ENCODE data around the gene FOXJ1.

The FOXJ1 gene

DNA sequence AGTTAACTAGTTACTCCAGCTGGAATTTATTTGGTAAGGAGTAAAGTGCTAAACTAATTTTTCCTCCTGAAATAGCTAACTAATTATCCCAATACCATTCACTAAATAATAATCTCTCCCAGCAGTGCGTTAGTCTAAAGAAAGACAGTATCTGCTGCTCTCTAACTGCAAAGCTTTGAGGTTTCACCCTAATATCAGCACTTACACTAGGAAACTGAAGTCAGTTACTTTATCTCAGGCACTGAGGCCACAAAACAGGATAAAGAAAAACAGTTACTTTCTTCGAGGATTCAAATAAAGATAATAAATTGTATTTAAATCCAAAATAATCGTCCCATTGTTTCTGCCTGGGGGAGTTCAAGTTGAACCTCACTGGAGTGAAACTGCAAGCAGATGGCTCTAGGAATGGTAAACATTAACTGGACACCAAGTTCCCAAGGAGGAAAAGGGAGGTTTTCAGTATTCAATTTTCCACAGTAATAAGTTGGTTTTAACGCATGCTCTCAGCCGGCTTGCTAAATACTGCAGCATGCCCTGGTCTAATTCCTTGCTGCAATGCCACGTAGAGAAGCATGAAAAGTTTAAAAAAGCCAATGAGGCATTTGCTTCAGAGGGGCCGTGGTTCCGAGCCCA is 20.0 kb upstream of the FOXJ1 start:
- no peak for DNase-seq (ENCODE audit: low read depth)

DNA sequence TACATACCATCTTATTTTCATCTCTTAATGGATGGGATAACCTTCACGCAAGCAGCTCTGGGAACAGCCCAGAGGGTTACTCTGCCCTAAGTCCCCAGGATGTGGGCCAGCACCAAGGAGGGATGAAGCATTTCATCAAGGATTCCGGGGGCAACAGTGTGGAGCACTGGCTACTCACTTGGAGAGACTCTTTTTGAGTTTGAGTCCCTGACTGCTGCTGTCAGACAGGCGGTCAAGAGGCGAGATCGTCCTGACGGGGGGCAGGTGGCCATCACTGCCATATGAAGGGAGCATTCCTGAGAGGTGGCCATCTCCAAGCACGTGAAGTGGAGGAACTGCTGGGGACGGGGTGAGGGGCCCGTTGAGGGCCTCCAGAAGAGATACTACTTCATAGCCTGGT is 18.1 kb upstream of the FOXJ1 start:
- no peak for DNase-seq (ENCODE audit: low read depth)

GRCh38 chr17:76157759-76158158 is 16.7 kb upstream of the FOXJ1 start:
- no peak for DNase-seq (ENCODE audit: low read depth)

- no peak for DNase-seq (ENCODE audit: low read depth)
These were observed 15.6 kb upstream of the FOXJ1 start for GRCh38 chr17:76156662-76156991.

GRCh38 chr17:76155988-76156661 is 15.1 kb upstream of the FOXJ1 start:
- no peak for DNase-seq (ENCODE audit: low read depth)

- no peak for DNase-seq (ENCODE audit: low read depth)
These were observed 14.1 kb upstream of the FOXJ1 start for GRCh38 chr17:76154936-76155845.

DNA sequence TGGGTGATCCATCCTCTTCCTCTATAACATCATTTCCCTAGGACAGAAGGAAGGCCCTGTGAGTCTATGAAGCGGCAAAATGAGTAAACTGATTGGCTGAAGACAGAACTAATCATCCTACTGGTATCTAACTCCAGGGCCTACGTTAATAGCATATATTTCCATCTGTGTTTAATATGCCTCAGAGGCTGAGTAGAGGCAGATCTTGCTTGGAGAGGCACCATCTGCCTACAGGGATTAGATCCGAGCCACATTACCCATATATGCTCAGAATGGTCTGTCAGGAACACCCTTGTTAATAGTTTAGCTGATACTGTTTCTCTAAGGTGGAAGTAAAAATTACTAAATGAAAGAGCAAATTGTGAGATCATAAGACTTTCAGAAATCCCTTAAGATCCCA is 13.2 kb upstream of the FOXJ1 start:
- no peak for DNase-seq (ENCODE audit: low read depth)

- DNase-seq (ENCODE audit: low read depth): no peak
These were observed 12.6 kb upstream of the FOXJ1 start for GRCh38 chr17:76153640-76154039.

- no peak for DNase-seq (ENCODE audit: low read depth)
These were observed 12.2 kb upstream of the FOXJ1 start for GRCh38 chr17:76153202-76153601.

DNA sequence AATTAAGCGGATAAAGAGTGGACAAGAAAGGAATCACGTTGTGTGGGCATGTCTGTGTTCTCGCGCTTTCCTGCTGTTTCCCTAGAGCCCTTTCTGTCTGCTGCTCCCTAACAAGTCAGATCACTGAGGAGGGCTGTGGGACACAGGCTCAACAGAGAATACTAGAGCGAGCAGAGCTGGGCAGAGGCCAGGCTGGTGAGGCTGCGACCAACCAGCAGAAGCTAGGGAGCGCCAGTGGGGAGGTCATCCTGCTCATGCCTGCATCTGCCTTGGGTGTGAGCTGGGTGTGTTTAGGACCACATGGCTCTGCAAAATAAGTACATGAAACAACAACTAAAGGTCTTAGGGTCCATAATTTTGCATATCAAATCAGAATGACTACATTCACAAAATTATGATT is 11.5 kb upstream of the FOXJ1 start:
- no peak for DNase-seq (ENCODE audit: low read depth)

- no peak for DNase-seq (ENCODE audit: low read depth)
These were observed 10.9 kb upstream of the FOXJ1 start for GRCh38 chr17:76151896-76152454.

DNA sequence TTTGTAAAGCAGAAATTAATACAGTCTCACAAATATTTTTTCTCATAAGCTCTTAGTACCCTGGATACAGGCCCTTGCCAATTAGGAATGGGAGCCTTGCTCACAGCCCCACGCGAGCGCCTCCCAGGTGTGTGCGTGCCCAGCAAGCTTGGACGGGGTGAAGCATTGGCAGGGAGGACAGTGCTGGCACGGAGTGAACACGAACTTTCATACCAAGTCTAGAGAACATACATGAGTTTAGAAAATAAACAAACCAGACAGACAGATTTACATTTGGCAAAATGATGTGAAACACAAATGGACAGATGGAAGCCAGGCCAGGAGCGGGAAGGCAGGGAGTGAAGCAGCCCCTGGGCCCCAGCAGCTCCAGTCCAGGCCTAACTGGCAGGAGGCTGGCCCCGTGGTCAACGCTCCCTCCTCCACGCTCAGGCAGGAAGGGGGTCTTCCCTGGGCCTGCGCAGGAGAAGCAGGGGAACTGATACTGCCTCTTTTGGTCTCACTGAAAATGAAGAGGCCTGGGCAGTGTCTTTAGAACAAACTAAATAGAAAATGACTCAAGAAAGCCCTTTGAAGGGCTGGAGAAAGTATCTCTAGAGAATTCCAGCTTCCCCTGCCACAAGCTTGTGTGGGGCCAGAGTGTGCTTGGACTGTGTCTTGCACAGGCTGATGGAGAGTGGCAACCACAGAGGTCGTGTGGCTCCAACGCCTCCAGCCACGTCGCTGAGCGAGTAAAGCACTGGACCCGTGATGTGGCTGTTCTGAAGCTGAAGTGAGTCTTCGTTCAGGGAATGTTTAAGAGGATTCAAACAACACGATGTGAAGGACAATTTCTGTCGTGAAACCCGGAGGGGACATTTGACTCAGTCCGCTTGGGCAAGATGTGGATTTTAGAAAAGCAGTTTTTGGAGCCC is 9.9 kb upstream of the FOXJ1 start:
- DNase-seq (ENCODE audit: low read depth): no peak

- DNase-seq (ENCODE audit: low read depth): no peak
These were observed 8.2 kb upstream of the FOXJ1 start for GRCh38 chr17:76149214-76149613.

- DNase-seq (ENCODE audit: low read depth): no peak
These were observed 6.9 kb upstream of the FOXJ1 start for GRCh38 chr17:76148015-76148326.

DNA sequence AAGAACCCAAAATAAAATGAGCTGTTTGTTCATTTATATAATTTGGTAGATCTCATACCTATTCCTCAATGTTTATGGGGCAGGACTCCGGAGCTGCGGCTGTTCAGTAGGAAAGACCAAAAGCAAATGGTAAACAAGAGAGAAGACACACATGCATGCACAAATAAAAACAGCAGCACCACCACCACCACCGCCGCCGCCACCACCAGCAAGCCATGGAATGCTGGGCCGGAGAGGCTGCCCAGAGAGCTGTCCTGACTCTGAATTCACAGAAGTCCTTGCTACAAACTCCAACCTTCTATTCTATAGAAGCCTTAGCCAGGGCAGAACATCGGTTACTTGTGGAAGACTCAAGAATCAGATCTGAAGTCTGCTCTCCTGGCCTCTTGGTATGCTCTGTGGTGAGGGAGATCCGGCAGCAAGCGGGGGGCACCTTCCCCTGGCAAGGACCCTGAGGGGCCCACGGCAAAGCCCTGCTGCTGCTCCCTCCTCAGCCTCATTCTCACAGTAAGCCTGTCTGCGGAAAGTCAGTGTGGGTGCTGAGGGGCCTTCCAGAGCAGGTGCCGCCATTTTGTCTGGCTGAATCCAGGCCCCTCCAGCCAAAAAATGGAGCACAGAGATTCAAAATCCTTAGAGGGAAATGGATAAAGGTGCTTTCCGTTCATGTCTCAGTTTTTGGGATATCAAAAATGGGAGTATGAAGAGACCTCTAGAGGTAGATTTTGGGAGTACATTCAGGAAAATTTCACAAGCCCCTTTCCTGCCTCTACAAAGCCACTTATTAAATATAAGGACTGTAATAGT is 6.4 kb upstream of the FOXJ1 start:
- DNase-seq (ENCODE audit: low read depth): no peak

GRCh38 chr17:76146053-76146851 is 5.2 kb upstream of the FOXJ1 start:
- no peak for DNase-seq (ENCODE audit: low read depth)

DNA sequence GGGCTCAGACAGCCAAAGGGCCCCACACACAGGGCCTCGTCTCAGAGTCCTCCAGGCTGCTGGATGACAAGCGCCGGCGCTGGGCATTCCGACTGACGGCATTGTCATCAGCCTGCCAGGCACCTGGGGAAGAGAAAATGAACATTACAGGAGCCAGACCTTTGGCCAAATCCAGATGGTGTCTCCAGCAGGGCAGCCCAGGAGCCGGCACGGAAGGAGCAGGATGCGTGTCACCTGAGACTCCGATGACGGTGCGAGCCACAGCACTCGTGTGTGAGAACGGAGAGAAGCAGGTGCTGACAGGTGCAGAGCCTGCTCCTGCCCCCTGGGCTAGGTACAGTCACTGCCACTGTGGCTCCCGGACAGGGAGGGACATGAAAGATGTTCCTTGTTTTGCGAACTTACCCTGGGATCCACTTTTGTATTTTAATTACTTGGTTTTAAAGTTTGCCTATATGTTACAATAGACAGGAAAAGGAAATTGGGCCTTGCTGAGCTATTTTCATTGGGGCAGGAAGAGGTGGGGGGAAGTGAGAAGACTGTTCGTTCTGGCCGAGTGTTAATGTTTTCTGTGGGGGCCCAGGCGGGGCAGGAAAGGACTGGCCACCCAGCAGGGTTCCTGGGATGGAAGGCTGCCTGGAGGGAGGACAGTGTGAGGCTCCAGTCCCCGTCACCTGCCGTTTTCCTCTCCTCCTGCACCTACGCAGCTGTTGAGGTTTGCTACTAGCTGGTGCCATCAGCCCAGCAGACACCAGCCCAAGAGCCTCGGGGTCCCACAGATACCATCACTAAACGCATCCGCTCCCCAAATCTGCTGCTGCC is 4.4 kb upstream of the FOXJ1 start:
- no peak for DNase-seq (ENCODE audit: low read depth)

DNA sequence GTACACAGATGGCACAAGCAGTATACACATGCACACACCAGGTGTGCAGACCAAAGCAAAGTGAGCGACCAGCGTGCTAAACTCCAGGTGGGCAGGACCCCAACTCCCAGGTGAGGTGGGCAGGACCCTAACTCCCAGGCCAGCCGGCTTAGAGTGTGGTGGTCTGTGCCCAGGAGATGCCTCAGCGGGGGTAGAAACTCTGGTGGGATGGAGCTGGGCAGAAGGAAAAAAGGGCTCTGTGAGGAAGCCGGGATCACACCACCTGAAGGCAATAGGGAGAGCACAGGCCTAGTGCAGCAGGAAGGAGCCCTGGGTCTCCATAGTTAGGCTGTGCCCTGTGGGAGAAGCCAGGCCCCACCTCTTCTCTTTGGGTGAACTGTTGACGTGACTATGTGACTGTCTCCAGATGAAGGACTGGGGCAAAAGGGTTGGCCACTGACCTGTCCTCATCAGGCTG is 1.6 kb upstream of the FOXJ1 start:
- no peak for DNase-seq (ENCODE audit: low read depth)

DNA sequence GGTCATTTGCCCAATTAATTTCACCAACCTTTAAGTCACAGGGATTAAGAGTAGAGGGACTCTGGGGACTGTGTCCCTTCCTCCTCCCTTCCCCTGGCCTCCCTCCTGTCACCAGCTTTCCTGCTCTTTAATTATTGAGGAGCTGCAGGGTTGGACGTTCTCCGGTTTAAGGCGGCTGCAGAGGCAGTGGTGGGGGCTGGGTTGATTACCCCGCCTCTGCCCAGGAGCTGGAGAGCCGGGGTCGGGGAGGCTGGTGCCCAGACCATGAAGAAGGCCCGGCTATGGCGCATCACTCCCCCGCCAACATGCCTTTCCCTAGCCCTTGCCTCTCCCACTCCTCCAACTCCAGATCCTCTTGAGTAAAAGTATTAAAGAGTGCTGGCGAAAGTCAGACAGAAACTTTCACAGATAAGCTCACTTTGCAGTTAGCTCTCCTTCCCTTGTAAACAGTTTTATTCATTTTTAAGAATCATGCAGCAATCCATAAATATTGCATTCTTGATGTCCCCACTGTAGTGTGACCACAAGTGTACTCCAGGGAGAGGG is 1.1 kb upstream of the FOXJ1 start:
- no peak for DNase-seq (ENCODE audit: low read depth)

All from HS-5 (cell line).